ENCODE measurements around the gene GJD4.

The GJD4 gene

GRCh38 chr10:35579726-35580422 is 25.3 kb upstream of the GJD4 start:
- no peak for DNase-seq

DNA sequence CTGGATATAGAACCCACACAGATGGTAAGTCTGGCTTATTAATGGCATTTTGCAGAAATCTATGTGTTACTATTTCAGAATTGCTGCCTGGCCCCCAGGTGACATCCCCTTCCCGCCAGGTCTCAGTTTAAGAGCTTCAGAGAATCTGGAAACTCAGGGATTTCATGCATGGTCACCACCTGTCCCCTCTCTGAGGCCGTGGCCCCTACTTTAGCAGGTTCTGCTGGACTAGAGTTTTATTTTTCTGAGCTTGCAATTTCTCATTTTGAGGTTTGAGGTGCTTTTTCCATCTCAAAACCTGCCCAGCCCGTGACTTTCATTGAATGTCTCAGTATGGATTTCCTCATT is 24.7 kb upstream of the GJD4 start:
- no peak for DNase-seq

DNA sequence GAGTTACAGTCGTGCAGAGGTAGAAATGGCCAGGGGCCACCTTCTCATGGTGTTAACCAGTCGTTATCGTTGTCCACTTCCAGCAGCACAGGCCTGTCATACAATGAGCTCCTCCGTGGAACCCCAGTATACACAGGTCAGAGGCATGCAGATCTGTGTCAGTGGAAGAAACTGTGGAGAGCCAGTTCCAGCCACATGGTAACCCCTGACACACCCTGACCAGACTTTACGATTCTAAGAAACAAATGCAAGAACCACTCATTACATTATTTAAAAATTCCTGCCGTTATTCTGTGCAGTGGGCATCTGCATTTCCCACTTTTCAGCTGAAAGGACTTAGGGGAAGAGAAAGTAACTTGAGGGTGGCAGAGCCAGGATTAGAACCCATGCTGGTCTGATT is 23.5 kb upstream of the GJD4 start:
- no peak for DNase-seq

DNA sequence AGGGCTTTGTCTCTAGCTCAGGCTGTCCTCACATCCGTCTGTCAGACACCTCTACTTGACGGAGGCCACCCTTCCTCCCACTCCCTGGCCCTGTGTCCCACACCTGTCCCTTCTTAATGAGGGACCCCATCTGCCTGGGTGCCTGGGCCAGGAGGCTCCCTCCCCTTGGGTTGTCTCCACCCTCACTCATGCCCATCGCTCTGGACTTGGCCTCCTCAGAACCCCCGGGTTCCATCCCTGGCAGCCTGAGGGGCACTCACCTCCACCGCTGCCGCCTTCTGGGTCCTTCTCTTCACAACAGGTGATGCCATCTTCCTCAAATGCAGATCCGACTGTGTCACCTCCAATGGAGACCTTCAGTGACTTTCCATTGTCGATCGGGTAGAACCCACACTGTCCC is 20.2 kb upstream of the GJD4 start:
- no peak for DNase-seq

- DNase-seq = no peak
Measured at GRCh38 chr10:35585356-35585755, 19.8 kb upstream of the GJD4 start.

GRCh38 chr10:35585903-35586535 is 19.1 kb upstream of the GJD4 start:
- DNase-seq = no peak

- no peak for DNase-seq
Measured at GRCh38 chr10:35588836-35589235, 16.3 kb upstream of the GJD4 start.

GRCh38 chr10:35592441-35592840 is 12.7 kb upstream of the GJD4 start:
- DNase-seq = no peak

DNA sequence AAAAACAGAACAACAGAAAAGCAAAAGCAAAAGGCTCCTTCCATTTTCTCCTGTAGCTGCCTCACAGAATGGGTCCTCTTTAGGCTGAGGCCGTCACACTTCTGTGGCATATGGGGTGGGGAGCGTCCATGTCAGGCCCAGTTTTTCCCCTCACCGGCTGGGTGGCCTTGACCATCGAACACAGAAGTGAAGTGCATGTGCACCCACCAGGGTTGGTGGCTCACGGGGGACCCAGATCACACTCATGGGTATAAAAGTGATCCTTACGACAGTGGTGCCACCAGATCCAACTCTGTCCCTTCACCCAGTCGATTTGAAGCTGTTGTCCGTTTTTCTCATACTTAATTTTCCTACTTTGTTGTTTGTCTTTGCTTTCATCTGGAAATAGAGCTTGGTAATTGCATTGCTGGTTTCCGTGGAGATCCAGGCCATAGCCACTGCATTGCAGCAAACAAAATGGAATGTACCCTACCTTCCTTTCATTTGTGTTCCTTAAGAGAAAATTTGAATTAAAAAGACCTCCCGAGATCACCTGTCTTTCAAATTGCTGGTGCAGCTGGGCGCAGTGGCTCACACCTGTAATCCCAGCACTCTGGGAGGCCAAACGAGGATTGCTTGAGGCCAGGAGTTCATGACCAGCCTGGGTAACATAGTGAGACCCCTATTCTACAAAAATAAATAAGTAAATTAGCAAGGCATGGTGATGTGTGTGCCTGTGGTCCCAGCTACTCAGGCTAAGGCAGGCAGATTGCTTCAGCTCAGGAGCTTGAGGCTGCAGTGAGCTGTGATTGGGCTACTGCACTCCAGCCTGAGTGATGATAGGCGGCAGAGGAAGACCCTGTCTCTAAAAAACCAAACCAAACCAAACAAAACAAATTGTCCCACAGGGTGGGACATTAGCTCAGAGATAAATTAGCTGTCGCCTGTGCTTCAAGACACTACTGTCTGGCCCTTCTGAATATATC is 10.7 kb upstream of the GJD4 start:
- DNase-seq = no peak

GRCh38 chr10:35595106-35595505 is 10.0 kb upstream of the GJD4 start:
- no peak for DNase-seq

GRCh38 chr10:35598379-35598778 is 6.8 kb upstream of the GJD4 start:
- DNase-seq = no peak

- no peak for DNase-seq
Measured at GRCh38 chr10:35600193-35600592, 4.9 kb upstream of the GJD4 start.

DNA sequence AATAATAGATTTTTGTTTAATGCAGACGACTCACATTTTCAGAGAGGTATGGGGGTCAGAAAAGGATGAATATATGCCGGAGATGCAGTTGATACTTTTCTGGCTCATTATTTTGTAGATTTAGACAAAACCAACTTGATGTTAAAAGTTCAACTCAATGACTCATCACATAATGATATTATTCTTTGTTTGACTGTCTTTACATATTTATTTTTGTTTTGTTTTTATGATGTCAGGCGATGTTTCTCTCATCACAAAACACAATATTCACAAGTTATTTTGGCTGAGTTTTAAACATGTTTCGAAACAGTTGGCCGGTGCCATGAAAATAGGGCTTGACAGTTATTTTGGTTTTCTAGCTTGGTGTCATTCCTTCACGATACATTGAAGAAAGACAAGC is 1.3 kb downstream of the GJD4 start:
- no peak for DNase-seq

DNA sequence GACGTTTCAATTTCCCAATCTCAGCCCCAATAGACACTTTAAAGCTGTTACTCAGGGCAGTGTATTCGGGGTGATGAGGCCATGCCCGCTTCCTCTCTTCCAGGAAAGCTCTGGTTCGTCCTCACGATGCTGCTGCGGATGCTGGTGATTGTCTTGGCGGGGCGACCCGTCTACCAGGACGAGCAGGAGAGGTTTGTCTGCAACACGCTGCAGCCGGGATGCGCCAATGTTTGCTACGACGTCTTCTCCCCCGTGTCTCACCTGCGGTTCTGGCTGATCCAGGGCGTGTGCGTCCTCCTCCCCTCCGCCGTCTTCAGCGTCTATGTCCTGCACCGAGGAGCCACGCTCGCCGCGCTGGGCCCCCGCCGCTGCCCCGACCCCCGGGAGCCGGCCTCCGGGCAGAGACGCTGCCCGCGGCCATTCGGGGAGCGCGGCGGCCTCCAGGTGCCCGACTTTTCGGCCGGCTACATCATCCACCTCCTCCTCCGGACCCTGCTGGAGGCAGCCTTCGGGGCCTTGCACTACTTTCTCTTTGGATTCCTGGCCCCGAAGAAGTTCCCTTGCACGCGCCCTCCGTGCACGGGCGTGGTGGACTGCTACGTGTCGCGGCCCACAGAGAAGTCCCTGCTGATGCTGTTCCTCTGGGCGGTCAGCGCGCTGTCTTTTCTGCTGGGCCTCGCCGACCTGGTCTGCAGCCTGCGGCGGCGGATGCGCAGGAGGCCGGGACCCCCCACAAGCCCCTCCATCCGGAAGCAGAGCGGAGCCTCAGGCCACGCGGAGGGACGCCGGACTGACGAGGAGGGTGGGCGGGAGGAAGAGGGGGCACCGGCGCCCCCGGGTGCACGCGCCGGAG is 2.6 kb downstream of the GJD4 start:
- DNase-seq = no peak

DNA sequence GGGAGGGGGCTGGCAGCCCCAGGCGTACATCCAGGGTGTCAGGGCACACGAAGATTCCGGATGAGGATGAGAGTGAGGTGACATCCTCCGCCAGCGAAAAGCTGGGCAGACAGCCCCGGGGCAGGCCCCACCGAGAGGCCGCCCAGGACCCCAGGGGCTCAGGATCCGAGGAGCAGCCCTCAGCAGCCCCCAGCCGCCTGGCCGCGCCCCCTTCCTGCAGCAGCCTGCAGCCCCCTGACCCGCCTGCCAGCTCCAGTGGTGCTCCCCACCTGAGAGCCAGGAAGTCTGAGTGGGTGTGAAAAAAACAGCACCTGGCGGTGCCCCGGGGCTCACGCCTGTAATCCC is 3.2 kb downstream of the GJD4 start:
- no peak for DNase-seq

GRCh38 chr10:35611750-35612149 is 6.6 kb downstream of the GJD4 start:
- DNase-seq = no peak

DNA sequence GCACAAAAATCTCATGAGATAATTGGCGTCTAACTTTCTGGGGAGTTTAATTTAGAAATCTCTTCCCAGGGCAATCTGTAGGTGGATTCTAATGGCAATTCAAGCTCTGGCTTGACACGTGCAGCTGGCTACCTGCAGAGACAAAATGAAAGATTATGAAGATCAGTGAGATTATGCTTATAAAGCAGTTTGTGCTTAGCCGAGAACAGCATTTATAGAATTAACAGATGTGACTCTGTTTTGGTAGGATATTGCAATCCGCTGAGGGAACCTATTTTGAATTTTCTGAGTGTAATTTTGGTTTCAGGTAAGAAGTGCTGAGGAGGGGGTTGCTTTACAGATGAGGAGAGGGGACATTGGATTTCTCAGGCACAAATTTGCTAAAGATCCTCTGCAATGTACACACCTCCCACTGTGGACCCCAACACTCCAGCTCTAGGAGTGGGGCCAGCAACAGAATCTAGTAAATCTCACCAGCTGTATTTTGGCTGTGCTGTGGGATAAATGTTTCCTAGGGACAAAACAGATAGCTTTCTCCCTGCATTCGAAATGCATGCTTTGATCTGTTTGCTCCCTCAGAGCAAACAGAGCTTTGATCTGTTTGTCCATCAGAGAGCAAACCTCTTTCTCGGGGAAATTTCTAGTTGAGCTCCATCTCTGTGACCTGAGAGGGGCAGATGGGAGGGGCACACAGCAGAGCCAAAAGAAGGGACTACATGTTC is 7.4 kb downstream of the GJD4 start:
- no peak for DNase-seq

GRCh38 chr10:35613107-35613440 is 7.9 kb downstream of the GJD4 start:
- no peak for DNase-seq

- DNase-seq = no peak
Measured at GRCh38 chr10:35613597-35614226, 8.6 kb downstream of the GJD4 start.

GRCh38 chr10:35614312-35614711 is 9.2 kb downstream of the GJD4 start:
- no peak for DNase-seq

GRCh38 chr10:35626971-35627507 is 21.9 kb downstream of the GJD4 start:
- no peak for DNase-seq

DNA sequence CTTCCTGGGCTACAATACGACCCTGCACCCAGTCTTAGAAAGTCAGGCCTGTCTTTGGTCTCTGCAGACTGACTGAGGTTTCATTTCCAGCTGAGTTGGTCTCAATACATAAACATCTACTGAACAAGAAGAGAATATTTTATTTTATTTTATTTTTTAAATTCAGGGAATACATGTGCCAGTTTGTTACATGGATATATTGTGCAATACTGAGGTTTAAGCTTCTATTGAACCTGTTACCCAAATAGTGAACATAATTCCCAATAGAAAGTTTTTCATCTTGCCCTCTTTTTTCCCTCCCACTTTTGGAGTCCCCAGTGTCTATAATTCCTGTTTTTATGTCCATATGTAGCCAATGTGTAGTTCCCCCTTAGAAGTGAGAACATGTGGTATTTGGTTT is 26.3 kb downstream of the GJD4 start:
- DNase-seq = no peak
